Bronchial epithelial cell (primary cell): ENCODE results near the gene SLC4A2. TPM values are rescaled to one million over a fixed set of nuclear protein-coding genes. Genes with fewer than 3 reads are reported as not detected.

Experiments used
- DNase-seq: peaks from one replicate; pipeline ENCODE4 v3.0.0-alpha.2; 2010; ENCODE audit warnings: low read depth
- FAIRE-seq: peaks from 2 replicates; lab custom pipeline; 2011; peaks lifted over from hg19 to GRCh38; lab: Jason Lieb, UNC
- H3K27me3 ChIP-seq: 2 replicates; pipeline ENCODE4 v1.5.1; 2011; ENCODE audit warnings: low read length; ENCODE audit not compliant: control insufficient read depth, insufficient read depth
- H3K36me3 ChIP-seq: 2 replicates; pipeline ENCODE4 v1.5.1; 2011; ENCODE audit warnings: low read length; ENCODE audit not compliant: control insufficient read depth, insufficient read depth
- H3K4me3 ChIP-seq: 2 replicates; pipeline ENCODE4 v1.5.1; 2011; ENCODE audit warnings: mild to moderate bottlenecking, low read depth, low read length, control low read depth
- CTCF ChIP-seq: IDR thresholded peaks from 2 replicates; pipeline ENCODE4 v1.5.1; 2011; ENCODE audit warnings: mild to moderate bottlenecking, moderate library complexity, low read length, control low read depth, inconsistent platforms; ENCODE audit not compliant: insufficient read depth, severe bottlenecking
- total RNA-seq: library from RNA; depleted of rRNA; stranded (reverse); fragments of >200 nt; gene quantifications from 2 replicates; pipeline ENCODE4 v1.2.1, GENCODE V29; 2014

SLC4A2 gene
- total RNA-seq, 1 donor from 2014 or later, result 33.2 TPM

- H3K36me3 ChIP-seq, result peaks cover 2% of the 10 kb centered on the region
- DNase-seq, result no peak
Measured at GRCh38 chr7:151091431-151091830, 32.0 kb downstream of the SLC4A2 start.

DNA sequence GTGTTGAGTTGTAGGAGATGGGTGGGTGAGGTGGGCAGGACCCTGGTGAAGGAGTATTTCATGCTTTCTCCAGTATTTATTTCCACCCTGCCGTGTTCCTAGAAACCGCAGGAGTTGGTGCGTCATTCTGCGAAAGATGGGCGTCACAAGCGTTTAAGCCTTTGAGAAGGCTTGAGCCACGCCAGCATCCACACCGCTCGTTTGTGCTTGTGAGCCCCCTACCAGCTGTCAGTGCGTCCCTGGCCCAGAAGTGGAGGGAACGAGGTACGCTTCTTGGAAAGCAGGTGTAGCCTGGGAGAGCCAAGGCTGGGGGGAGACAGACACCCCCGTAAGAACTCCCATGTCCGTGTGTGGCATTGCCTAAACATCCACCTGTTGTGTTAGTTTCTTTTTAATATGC is 32.6 kb downstream of the SLC4A2 start:
- DNase-seq, result no peak
- no peak for FAIRE-seq
- no peak overlapping the region for H3K4me3 ChIP-seq
- no peak for TF ChIP-seq CTCF
- no peaks in the 10 kb centered on the region for H3K27me3 ChIP-seq
- peaks cover 2% of the 10 kb centered on the region for H3K36me3 ChIP-seq

More at GRCh38 chr7:151091431-151091830, 32.0 kb downstream of the SLC4A2 start:
- TF ChIP-seq CTCF, result peak; percentile 66
- no peak overlapping the region for H3K4me3 ChIP-seq
- no peaks in the 10 kb centered on the region for H3K27me3 ChIP-seq
- no peak for FAIRE-seq

GRCh38 chr7:151093748-151094147 is 34.4 kb downstream of the SLC4A2 start:
- Histone ChIP-seq H3K27me3 (no peaks in the 10 kb centered on the region), H3K36me3 (peaks cover 2% of the 10 kb centered on the region), H3K4me3 (no peak overlapping the region)
- no peak for DNase-seq
- no peak for TF ChIP-seq CTCF
- no peak for FAIRE-seq

DNA sequence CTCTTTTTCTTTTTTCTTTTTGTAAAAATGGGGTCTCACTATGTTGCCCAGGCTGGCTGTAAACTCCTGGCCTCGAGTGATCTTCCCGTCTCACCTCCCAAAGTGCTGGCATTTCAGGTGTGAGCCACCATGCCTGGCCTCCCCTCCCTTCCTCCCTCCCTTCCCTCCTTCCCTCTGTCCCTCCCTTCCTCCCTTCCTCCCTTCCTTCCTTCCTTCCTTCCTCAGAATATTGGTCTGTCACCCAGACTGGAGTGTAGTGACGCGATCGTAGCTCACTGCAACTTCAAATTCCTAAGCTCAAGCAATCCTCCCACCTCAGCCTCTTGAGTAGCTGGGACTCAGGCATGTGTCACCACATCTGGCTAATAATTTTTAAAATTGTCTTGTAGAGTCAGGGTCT is 35.3 kb downstream of the SLC4A2 start:
- Histone ChIP-seq H3K36me3 (peaks cover 2% of the 10 kb centered on the region), H3K4me3 (no peak overlapping the region), H3K27me3 (no peaks in the 10 kb centered on the region)
- FAIRE-seq (no peak), DNase-seq (no peak)
- no peak for TF ChIP-seq CTCF

DNA sequence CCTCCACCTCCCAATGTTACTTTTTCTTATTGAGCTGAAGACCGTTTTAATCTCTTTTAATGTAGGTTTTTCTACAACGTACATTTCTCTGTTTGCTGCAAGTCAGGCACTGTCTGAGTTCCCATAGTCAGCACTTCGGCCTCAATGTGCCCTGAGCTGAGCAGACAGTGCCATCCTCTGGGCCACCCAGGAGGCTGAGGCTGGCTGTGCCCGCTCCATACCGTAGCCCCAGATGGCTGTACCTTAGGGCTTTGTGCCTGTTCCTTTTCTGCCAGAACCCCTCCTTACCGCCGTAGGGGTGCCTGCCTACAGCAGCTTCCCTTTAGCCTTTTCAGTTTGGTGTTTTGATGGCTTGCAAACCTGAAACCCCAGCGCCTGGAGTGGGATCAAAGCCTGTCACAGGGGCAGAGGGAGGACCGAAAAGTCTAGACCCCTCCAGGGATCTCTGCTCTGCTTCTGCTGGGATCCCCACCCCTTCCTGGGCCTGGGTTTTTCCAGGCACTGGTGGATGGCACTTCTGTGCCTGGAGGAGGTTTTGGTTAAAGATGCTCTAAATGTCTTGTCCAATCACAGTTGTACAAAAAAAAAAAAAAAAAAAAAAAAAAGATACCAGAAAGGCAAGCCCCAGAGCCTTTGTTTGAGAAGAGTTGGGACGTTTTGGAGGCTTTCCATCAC is 35.9 kb downstream of the SLC4A2 start:
- H3K4me3 ChIP-seq, result no peak overlapping the region
- H3K36me3 ChIP-seq, result peaks cover 2% of the 10 kb centered on the region
- H3K27me3 ChIP-seq, result no peaks in the 10 kb centered on the region
- no peak for TF ChIP-seq CTCF
- DNase-seq (no peak), FAIRE-seq (no peak)

GRCh38 chr7:151095828-151096475 is 36.6 kb downstream of the SLC4A2 start:
- H3K4me3 ChIP-seq, result no peak overlapping the region
- no peaks in the 10 kb centered on the region for H3K27me3 ChIP-seq
- TF ChIP-seq CTCF, result no peak
- FAIRE-seq, result no peak
- peaks cover 2% of the 10 kb centered on the region for H3K36me3 ChIP-seq
- no peak for DNase-seq
